Caco-2 (cell line): ENCODE data around the gene HMCN2. TPM values are rescaled to one million over a fixed set of nuclear protein-coding genes. Genes with fewer than 3 reads are reported as not detected.

ENCODE experiments used
- BruUV-seq: library from RNA; stranded (reverse); fragments of 400-500 nt; replicated peaks from 2 replicates; lab custom pipeline; 2021; lab: Mats Ljungman, UMichigan
- CTCF ChIA-PET: fragments of 300-600 bp; sonication (Branson Sonifier 250); formaldehyde crosslinking; loops from one replicate; lab custom pipeline; 2022; ENCODE audit warnings: antibody characterized with exemption; lab: Charles Lee
- POLR2A ChIA-PET: fragments of 300-600 bp; sonication (Branson Sonifier 250); formaldehyde crosslinking; loops from one replicate; lab custom pipeline; 2022; ENCODE audit warnings: antibody characterized with exemption; lab: Charles Lee
- DNase-seq, 2 experiments: peaks; one replicate each; pipeline versions ENCODE4 v3.0.0 to v3.0.0-alpha.2; 2020 to 2022
- H3K27me3 ChIP-seq: replicated peaks from 2 replicates; pipeline ENCODE4 v1.6.0; 2011; ENCODE audit warnings: low read length; ENCODE audit not compliant: control insufficient read depth, insufficient read depth
- H3K36me3 ChIP-seq: 2 replicates; pipeline ENCODE4 v1.5.1; 2011; ENCODE audit warnings: low read length; ENCODE audit not compliant: control insufficient read depth, insufficient read depth
- H3K4me1 ChIP-seq: fragments of 250-450 bp; sonication (Bioruptor Pico); 2 replicates; pipeline ENCODE4 v1.5.1; 2020; ENCODE audit warnings: mild to moderate bottlenecking
- H3K4me3 ChIP-seq: 2 replicates; pipeline ENCODE4 v1.5.1; 2011; ENCODE audit warnings: low read depth, mild to moderate bottlenecking, control low read depth, low read length
- H3K9me3 ChIP-seq: fragments of 250-450 bp; sonication (Bioruptor Pico); 2 replicates; pipeline ENCODE4 v1.5.1; 2020; ENCODE audit warnings: mild to moderate bottlenecking, moderate library complexity
- H3K27ac Mint-ChIP-seq: one replicate; pipeline ENCODE4 v1.8.0; 2022; ENCODE audit warnings: mixed read lengths; ENCODE audit not compliant: unreplicated experiment
- H3K27me3 Mint-ChIP-seq: one replicate; pipeline ENCODE4 v1.8.0; 2022; ENCODE audit warnings: mixed read lengths; ENCODE audit not compliant: insufficient read depth, unreplicated experiment
- H3K36me3 Mint-ChIP-seq: one replicate; pipeline ENCODE4 v1.8.0; 2022; ENCODE audit warnings: mild to moderate bottlenecking, mixed read lengths; ENCODE audit not compliant: insufficient read depth, unreplicated experiment
- H3K4me1 Mint-ChIP-seq: one replicate; pipeline ENCODE4 v1.8.0; 2022; ENCODE audit warnings: low read depth, mixed read lengths; ENCODE audit not compliant: unreplicated experiment
- H3K4me3 Mint-ChIP-seq: one replicate; pipeline ENCODE4 v1.8.0; 2022; ENCODE audit warnings: mild to moderate bottlenecking, moderate library complexity, mixed read lengths; ENCODE audit not compliant: unreplicated experiment
- H3K9me3 Mint-ChIP-seq: one replicate; pipeline ENCODE4 v1.8.0; 2022; ENCODE audit warnings: mixed read lengths; ENCODE audit not compliant: unreplicated experiment
- CTCF ChIP-seq, 2 experiments: fragments of 200-600 bp in 1 of 2; IDR thresholded peaks; 1 replicate in 1 of 2; 2 replicates in 1 of 2; pipeline versions ENCODE4 v1.5.1 to v1.8.0; 2011 to 2022; ENCODE audit warnings: antibody characterized with exemption in 1 of 2, control low read depth in 1 of 2, inconsistent platforms in 1 of 2, low read depth in 1 of 2, low read length in 1 of 2, mild to moderate bottlenecking in 1 of 2, moderate library complexity in 1 of 2; ENCODE audit not compliant: insufficient read depth in 1 of 2, severe bottlenecking in 1 of 2, unreplicated experiment in 1 of 2
- intact Hi-C: fragments of 100-400 bp; cut with micrococcal nuclease; formaldehyde crosslinking; loops from one replicate; pipeline ENCODE4 v1.10.0; 2022; ENCODE audit not compliant: unreplicated experiment
- total RNA-seq: library from RNA; stranded (reverse); gene quantifications from 2 replicates; pipeline ENCODE4 v1.2.3, GENCODE V29; 2022

The HMCN2 gene
- total RNA-seq, 1 experiment from 2014 or later, result 0.41 TPM

DNA sequence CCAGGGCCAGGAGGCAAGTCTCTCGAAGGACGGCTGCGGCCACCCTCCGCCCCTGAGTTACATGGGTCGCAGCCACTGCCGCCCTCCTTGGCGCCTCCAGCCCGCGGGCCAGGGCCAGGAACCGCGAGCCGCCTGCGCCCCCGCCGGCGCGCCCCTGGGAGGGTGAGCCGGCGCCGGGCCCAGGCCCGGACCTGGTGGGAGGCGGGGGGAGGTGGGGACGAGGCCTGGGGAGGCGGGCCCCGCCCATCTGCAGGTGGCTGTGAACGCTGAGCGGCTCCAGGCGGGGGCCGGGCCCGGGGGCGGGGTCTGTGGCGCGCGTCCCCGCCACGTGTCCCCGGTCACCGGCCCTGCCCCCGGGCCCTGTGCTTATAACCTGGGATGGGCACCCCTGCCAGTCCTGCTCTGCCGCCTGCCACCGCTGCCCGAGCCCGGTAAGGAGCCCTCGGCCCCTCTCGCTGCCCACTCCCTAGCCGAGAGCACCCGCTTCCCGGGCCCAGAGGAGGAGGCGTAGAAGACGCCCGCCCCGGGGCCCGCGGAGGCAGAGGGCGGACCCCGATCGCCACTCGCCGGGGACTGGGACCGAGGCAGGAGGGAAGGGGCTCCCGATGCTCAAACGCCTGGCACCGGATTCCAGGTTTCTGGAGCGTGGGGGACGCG is 179.1 kb downstream of the HMCN2 start, which contains the start of gene ASS1:
Gene ASS1 (plus strand): TSS at position 397 of the 657 bp plus-strand sequence. CDS start 7,268 bp downstream, outside the sequence.
- Mint-ChIP-seq H3K27me3 (no peaks in the 10 kb centered on the region), H3K4me3 (peak within 1 kb of the TSS; percentile 76), H3K36me3 (peaks cover 5% of the 10 kb centered on the region), H3K27ac (peak within 1 kb of the TSS; percentile 55), H3K9me3 (peaks cover 13% of the 10 kb centered on the region), H3K4me1 (peaks cover 27% of the 10 kb centered on the region)
- peak within 1 kb of the TSS; percentile 74 for H3K4me3 ChIP-seq
- H3K9me3 ChIP-seq, result peaks cover 5% of the 10 kb centered on the region
- H3K27me3 ChIP-seq, result no peaks in the 10 kb centered on the region
- CTCF ChIA-PET, result no interaction called here
- H3K36me3 ChIP-seq, result no peaks in the 10 kb centered on the region
- BruUV-seq, result no TSS peak
- peak; percentile 84 to 90 for DNase-seq
- POLR2A ChIA-PET, result no interaction called here
- peaks cover 30% of the 10 kb centered on the region for H3K4me1 ChIP-seq
- intact Hi-C loops, result no loop called here
- TF ChIP-seq CTCF (IDR thresholded peaks at IDR 0.05; ENCODE audit: insufficient read depth in 1 of 2, low read depth in 1 of 2, low read length in 1 of 2, severe bottlenecking in 1 of 2, unreplicated experiment in 1 of 2), result no peak

DNA sequence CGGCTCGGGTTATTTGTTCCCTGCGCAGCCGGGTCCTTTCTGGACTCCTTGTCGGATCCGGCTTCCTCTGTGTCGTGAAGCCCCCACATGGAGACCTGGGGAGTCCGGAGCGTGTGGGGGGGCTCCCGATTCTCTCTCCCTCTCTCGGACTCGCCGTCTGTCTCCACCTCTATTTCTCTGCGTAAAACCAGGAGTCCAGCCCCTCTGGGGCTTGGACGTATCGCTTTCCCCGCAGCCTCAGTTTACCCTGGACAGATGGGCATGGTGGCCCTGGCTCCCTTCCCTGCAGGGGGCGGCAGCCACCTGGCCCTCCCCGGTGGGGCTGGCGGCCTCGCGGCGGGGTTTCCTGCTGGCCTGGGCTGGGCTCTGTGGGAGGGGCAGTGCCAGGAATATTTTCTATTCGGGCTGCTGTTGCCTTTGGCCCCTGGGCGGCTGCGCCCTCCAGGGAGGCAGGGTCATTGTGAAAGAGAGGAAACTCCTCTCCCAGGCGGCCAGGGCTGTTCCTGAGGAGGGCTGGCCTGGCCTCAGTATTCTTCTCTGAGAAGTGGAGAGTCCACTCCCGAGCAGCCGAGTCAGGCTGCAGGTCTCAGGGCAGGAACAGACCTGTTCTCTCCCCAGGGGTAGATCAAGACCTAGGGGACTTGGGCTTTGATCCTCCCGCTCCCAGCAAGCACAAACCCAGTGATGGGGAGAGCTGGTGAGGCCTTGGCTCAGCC is 179.9 kb downstream of the HMCN2 start:
- peak overlapping the region; percentile 55 for H3K27ac Mint-ChIP-seq
- Histone ChIP-seq H3K4me3 (peak overlapping the region; percentile 74), H3K36me3 (no peaks in the 10 kb centered on the region), H3K9me3 (no peaks in the 10 kb centered on the region; the same call in none of the 2 replicates), H3K4me1 (peaks cover 37% of the 10 kb centered on the region), H3K27me3 (no peaks in the 10 kb centered on the region)
- H3K9me3 Mint-ChIP-seq, result peaks cover 13% of the 10 kb centered on the region
- no peaks in the 10 kb centered on the region for H3K27me3 Mint-ChIP-seq
- peaks cover 27% of the 10 kb centered on the region for H3K4me1 Mint-ChIP-seq
- POLR2A ChIA-PET, result interaction anchor here (0.6 kb wide), 2 partner anchors 76 to 134 kb away, joined by 4 to 7 read pairs; partner anchors contain the start of gene FUBP3
- CTCF ChIA-PET, result interaction anchor here (0.6 to 1.4 kb wide), 2 partner anchors 15 to 69 kb away, joined by 3 to 7 read pairs; no protein-coding TSS in a partner anchor
- H3K36me3 Mint-ChIP-seq, result peaks cover 5% of the 10 kb centered on the region
- DNase-seq, result peak; percentile 65 to 66
- BruUV-seq, result TSS peak; percentile 40
- peak overlapping the region; percentile 76 for H3K4me3 Mint-ChIP-seq
- intact Hi-C loops, result no loop called here
- TF ChIP-seq CTCF (IDR thresholded peaks at IDR 0.05; ENCODE audit: insufficient read depth in 1 of 2, low read depth in 1 of 2, low read length in 1 of 2, severe bottlenecking in 1 of 2, unreplicated experiment in 1 of 2), result peak in 1 of 2 experiments; percentile 30
